HUES6 (cell line): Measurements from ENCODE around the gene SLC46A3.

Experiments
- H3K27ac ChIP-seq: 2 replicates; pipeline ENCODE4 v1.7.0; 2013; ENCODE audit warnings: low read depth, mild to moderate bottlenecking, low read length, inconsistent platforms
- H3K27me3 ChIP-seq: 2 replicates; pipeline ENCODE4 v1.6.1; 2013; ENCODE audit warnings: low read length; ENCODE audit not compliant: control insufficient read depth, insufficient read depth
- H3K36me3 ChIP-seq: 2 replicates; pipeline ENCODE4 v1.6.1; 2013; ENCODE audit warnings: low read length; ENCODE audit not compliant: control insufficient read depth, insufficient read depth
- H3K4me1 ChIP-seq: 2 replicates; pipeline ENCODE4 v1.6.1; 2013; ENCODE audit warnings: low read length; ENCODE audit not compliant: control insufficient read depth, insufficient read depth
- H3K4me3 ChIP-seq: 2 replicates; pipeline ENCODE4 v1.5.1; 2013; ENCODE audit warnings: low read depth, low read length
- H3K9ac ChIP-seq: one replicate; pipeline ENCODE4 v1.6.1; 2013; ENCODE audit warnings: mild to moderate bottlenecking, low read length
- H3K9me3 ChIP-seq: 2 replicates; pipeline ENCODE4 v1.6.1; 2013; ENCODE audit warnings: low read depth, low read length; ENCODE audit not compliant: control insufficient read depth, insufficient read depth

The SLC46A3 gene

GRCh38 chr13:28718543-28719226, at the start of gene SLC46A3:
Gene SLC46A3, minus strand, starts transcription at chr13:28718970. Its CDS starts 972 bp downstream, at chr13:28717998.
- H3K36me3 ChIP-seq: no peaks in the 10 kb centered on the region
- H3K27ac ChIP-seq: no peak within 1 kb of the TSS
- peaks cover 22% of the 10 kb centered on the region for H3K4me1 ChIP-seq
- peak within 1 kb of the TSS; percentile 71 for H3K4me3 ChIP-seq
- peak within 1 kb of the TSS; percentile 64 for H3K9ac ChIP-seq
- no peaks in the 10 kb centered on the region for H3K9me3 ChIP-seq
- H3K27me3 ChIP-seq: peaks cover 21% of the 10 kb centered on the region

- Histone ChIP-seq H3K9me3 (peaks cover 19% of the 10 kb centered on the region), H3K9ac (no peak overlapping the region), H3K36me3 (no peaks in the 10 kb centered on the region), H3K27ac (no peak overlapping the region), H3K4me1 (no peaks in the 10 kb centered on the region), H3K27me3 (no peaks in the 10 kb centered on the region), H3K4me3 (no peak overlapping the region)
Observed at GRCh38 chr13:28763887-28764286, 45.1 kb upstream of the SLC46A3 start.

- no peaks in the 10 kb centered on the region for H3K4me1 ChIP-seq
- H3K27ac ChIP-seq: no peak overlapping the region
Observed at GRCh38 chr13:28761586-28761985, 42.8 kb upstream of the SLC46A3 start.

GRCh38 chr13:28755546-28755870, 36.7 kb upstream of the SLC46A3 start:
- Histone ChIP-seq H3K9ac (no peak overlapping the region), H3K9me3 (peaks cover 24% of the 10 kb centered on the region), H3K27ac (no peak overlapping the region), H3K4me3 (no peak overlapping the region), H3K36me3 (no peaks in the 10 kb centered on the region), H3K27me3 (no peaks in the 10 kb centered on the region), H3K4me1 (peaks cover 18% of the 10 kb centered on the region)

More at GRCh38 chr13:28761586-28761985, 42.8 kb upstream of the SLC46A3 start:
- Histone ChIP-seq H3K9me3 (peaks cover 24% of the 10 kb centered on the region), H3K4me3 (no peak overlapping the region), H3K9ac (no peak overlapping the region), H3K27me3 (no peaks in the 10 kb centered on the region), H3K36me3 (no peaks in the 10 kb centered on the region)

GRCh38 chr13:28754698-28755545, 36.2 kb upstream of the SLC46A3 start:
- H3K9ac ChIP-seq: no peak overlapping the region
- H3K4me3 ChIP-seq: no peak overlapping the region
- peaks cover 18% of the 10 kb centered on the region for H3K4me1 ChIP-seq
- no peaks in the 10 kb centered on the region for H3K27me3 ChIP-seq
- H3K9me3 ChIP-seq: peaks cover 24% of the 10 kb centered on the region
- H3K27ac ChIP-seq: no peak overlapping the region
- no peaks in the 10 kb centered on the region for H3K36me3 ChIP-seq

GRCh38 chr13:28753946-28754345, 35.2 kb upstream of the SLC46A3 start:
- peaks cover 18% of the 10 kb centered on the region for H3K4me1 ChIP-seq
- no peaks in the 10 kb centered on the region for H3K27me3 ChIP-seq
- H3K27ac ChIP-seq: peak overlapping the region; percentile 73; the same call in 1 of the 2 replicates
- peaks cover 18% of the 10 kb centered on the region for H3K9me3 ChIP-seq
- peak overlapping the region; percentile 59 for H3K9ac ChIP-seq
- no peaks in the 10 kb centered on the region for H3K36me3 ChIP-seq
- no peak overlapping the region for H3K4me3 ChIP-seq

GRCh38 chr13:28753208-28753892, 34.6 kb upstream of the SLC46A3 start:
- Histone ChIP-seq H3K9me3 (peaks cover 12% of the 10 kb centered on the region), H3K4me3 (no peak overlapping the region), H3K27ac (peak overlapping the region; percentile 73; the same call in 1 of the 2 replicates), H3K36me3 (no peaks in the 10 kb centered on the region), H3K27me3 (no peaks in the 10 kb centered on the region), H3K9ac (peak overlapping the region; percentile 59), H3K4me1 (peaks cover 18% of the 10 kb centered on the region)

GRCh38 chr13:28751175-28751960, 32.6 kb upstream of the SLC46A3 start:
- Histone ChIP-seq H3K9me3 (no peaks in the 10 kb centered on the region; the same call in 1 of the 2 replicates), H3K36me3 (no peaks in the 10 kb centered on the region), H3K4me1 (peaks cover 26% of the 10 kb centered on the region), H3K27me3 (no peaks in the 10 kb centered on the region), H3K27ac (no peak overlapping the region), H3K9ac (no peak overlapping the region), H3K4me3 (no peak overlapping the region)

GRCh38 chr13:28750187-28751045, 31.6 kb upstream of the SLC46A3 start:
- no peak overlapping the region for H3K9ac ChIP-seq
- H3K36me3 ChIP-seq: no peaks in the 10 kb centered on the region
- H3K9me3 ChIP-seq: no peaks in the 10 kb centered on the region; the same call in 1 of the 2 replicates
- H3K4me3 ChIP-seq: no peak overlapping the region
- peaks cover 33% of the 10 kb centered on the region for H3K4me1 ChIP-seq
- H3K27ac ChIP-seq: no peak overlapping the region
- H3K27me3 ChIP-seq: no peaks in the 10 kb centered on the region

- H3K9ac ChIP-seq: no peak overlapping the region
- H3K27me3 ChIP-seq: no peaks in the 10 kb centered on the region
- H3K36me3 ChIP-seq: no peaks in the 10 kb centered on the region
- no peaks in the 10 kb centered on the region; the same call in 1 of the 2 replicates for H3K9me3 ChIP-seq
- H3K27ac ChIP-seq: no peak overlapping the region
- peaks cover 38% of the 10 kb centered on the region for H3K4me1 ChIP-seq
- no peak overlapping the region for H3K4me3 ChIP-seq
Observed at GRCh38 chr13:28747851-28748250, 29.1 kb upstream of the SLC46A3 start.
